HG02610 (cell line): ENCODE measurements around the gene CEMP1.
"Not testable (repeated sequence)": the region's sequence is repeated elsewhere in the genome, so short reads cannot be mapped to it uniquely, and the experiment has no call there.

Source experiments
- ATAC-seq: cut with Tn5 transposase; IDR thresholded peaks from one replicate; pipeline ENCODE4 v1.9.1; 2021; ENCODE audit warnings: mild to moderate bottlenecking, moderate library complexity; ENCODE audit not compliant: unreplicated experiment

Gene CEMP1

DNA sequence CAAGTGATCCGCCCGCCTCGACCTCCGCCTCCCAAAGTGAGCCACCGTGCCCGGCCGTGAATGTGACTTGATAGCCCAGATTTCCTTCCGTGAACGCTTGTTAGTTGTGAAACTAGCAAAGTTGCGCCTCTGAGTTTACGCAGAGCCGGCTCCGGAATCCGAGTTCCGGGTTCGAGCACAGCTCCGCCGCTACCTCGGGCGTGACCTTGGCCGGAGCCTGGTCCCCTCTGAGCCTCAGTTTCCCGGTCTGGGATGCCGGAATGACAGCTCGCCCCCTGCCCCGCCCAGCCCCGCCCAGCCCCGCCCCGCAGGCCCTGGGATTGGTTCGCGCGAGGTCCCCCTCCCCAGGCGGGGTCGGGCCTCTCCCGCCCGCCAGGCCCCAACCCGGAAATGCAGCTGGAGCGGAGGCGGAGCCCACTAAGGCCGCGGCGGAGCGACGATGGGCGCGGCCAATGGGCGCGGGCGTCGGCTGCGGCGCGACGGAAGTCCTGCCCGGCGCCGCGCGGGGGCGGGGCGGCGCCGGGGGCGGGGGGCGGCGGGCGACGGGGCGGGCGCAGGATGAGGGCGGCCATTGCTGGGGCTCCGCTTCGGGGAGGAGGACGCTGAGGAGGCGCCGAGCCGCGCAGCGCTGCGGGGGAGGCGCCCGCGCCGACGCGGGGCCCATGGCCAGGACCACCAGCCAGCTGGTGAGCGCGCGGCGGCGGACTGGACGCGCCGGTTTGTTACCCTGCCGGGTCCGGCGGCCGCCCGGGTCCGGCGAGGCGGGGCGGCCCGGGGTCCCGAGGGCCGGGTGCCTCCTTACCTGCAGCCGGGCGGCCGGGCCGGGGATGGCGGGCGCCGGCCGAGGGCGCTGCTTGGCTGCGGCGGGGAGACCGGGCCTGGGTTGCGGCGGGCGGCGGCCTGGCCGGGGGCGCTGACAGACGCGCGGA, 6.5 kb upstream of the CEMP1 start, which contains the start of gene PDPK1:
Gene PDPK1, plus strand, starts transcription at position 571 of the 929 bp plus-strand sequence. Its CDS starts 92 bp downstream, at position 663.
- peak; percentile 78 for ATAC-seq

DNA sequence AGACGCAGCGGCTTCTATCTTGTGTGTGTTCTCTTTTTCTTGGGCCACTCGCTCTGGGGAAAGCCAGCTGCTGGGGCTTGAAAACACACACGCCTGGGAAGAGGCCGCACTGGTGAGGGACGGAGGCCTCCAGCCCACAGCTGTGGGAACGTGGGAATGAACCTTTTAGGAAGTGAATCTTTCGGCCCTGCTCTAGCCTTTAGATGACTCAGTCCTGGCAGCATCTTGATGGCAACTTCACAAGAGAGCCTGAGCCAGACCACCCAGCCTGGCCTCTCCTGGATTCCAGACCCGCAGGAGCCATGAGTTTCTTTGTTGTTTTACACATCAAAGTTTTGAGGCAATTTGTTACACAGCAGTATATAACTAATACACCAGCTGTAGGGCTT, 4.4 kb upstream of the CEMP1 start:
- no peak for ATAC-seq

DNA sequence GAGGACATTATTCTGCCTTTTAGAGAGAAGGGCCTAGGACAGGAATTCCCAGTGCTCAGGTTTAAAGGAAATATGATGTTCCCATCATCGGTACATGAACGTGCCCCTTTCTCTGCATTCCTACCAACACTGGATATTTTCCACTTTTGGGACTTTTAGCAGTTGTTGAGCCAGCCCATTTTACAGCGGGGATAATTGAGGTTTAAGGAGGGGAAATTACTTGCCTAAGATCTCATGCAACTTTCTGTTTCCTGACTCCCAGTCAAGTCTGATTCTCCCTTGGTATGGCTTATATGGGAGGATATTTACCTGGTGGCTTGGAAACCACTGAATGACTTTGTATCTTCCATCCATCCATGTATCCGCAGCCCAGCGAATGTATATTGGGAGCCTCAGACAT, 3.1 kb upstream of the CEMP1 start:
- ATAC-seq = not testable (repeated sequence)

DNA sequence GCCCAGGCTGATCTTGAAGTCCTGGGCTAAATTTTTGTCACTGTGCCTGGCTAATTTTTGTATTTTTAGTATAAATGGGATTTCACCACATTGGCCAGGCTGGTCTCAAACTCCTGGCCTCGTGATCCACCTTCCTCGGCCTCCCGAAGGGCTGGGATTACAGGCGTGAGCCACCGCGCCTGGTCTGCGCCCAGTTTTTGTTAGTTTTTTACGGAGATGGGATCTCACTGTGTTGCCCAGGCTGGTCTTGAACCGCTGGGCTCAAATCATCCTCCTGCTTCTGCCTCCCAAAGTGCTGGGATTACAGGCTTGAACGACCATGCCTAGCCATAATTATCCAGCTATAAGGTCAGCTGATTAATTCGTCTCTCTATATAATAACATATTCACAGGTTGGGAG, 2.7 kb upstream of the CEMP1 start:
- no peak for ATAC-seq

DNA sequence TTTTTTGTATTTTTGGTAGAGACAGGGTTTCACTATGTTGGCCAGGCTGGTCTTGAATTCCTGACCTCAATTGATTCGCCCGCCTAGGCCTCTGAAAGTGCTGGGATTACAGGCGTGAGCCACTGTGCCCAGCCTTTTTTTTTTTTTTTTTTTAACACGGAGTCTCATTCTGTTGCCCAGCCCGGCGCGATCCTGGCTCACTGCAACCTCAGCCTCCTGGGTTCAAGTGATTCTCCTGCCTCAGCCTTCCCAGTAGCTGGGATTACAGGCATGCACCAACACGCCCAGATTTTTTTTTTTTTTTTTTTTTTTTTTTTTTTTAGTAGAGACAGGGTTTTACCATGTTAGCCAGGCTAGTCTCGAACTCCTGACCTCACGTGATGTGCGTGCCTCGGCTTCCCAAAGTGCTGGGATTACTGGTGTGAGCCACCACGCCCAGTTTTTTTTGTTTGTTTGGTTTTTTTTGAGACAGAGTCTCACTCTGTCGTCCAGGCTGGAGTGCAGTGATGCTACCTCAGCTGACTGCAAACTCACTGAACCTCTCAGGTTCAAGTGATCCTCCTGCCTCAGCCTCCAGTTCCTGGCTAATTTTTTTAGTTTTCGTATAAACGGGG, 2.0 kb upstream of the CEMP1 start:
- ATAC-seq = not testable (repeated sequence)

DNA sequence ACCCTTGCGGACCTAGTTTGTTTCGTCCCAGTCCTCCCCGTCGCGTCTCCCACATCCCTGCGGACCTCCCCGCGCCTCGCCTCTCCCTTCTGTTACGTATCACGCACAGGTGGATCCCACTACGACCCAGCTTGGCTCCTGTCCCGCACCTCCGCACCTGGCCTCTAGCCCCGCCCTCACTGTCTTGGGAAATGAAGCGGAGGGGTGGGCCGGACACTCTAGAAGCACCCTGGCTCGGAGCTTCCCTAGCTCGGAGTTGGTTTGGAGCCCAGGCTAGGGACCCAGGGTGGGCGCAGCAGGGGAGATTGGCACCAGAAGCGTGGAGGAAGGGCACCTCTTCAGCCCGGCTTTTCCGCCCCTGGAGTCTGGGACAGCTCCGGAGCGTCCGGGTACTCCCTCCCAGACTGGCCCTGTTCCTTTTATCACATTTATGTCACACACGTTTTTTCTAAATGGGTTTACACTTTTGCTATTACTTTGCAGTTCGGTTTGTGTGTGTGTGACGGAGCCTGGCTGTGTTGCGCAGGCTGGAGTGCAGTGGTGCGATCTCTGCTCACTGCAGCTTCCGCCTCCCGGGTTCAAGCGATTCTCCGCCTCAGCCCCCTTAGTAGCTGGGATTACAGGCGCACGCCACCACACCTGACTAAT, 1.4 kb upstream of the CEMP1 start:
- no peak for ATAC-seq

DNA sequence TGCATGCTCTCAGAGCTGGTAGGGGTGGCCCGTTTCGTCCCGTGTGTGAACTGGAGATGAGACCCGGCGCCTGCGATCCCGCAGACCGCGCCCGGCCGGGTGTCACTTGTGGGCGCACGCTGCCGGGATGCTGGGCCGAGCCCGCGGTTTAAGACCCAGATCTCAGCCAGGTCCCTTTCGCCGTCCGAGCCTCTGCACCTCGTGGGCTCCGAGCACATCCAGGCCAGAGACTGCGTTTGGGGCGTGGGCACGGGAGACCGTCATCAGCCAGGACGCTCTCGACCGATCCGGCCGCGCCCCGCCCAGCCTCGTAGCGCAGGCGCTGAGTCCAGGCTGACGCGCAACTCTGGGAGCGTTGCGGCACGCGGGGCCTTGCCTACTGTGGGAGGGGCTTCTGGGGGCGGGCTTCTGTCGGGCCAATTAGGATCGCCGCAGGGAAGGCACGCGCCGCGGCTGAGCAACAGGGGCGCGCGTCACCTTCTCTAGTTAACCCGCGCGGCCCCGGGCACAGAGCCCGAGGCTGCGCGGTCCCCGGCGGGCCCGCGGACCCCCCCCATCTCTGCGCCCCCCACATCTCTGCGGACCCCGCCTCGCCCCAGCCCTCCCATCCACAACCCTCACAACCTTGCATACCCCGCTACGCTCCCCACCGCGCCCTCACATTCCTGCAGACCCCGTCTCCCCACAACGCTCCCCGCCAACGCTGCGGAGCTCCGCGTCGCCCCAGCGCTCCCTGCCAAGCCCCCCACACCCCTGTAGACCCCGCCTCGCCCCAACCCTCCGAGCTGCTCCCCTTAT, 687 bp upstream of the CEMP1 start:
- ATAC-seq = peak; percentile 79

DNA sequence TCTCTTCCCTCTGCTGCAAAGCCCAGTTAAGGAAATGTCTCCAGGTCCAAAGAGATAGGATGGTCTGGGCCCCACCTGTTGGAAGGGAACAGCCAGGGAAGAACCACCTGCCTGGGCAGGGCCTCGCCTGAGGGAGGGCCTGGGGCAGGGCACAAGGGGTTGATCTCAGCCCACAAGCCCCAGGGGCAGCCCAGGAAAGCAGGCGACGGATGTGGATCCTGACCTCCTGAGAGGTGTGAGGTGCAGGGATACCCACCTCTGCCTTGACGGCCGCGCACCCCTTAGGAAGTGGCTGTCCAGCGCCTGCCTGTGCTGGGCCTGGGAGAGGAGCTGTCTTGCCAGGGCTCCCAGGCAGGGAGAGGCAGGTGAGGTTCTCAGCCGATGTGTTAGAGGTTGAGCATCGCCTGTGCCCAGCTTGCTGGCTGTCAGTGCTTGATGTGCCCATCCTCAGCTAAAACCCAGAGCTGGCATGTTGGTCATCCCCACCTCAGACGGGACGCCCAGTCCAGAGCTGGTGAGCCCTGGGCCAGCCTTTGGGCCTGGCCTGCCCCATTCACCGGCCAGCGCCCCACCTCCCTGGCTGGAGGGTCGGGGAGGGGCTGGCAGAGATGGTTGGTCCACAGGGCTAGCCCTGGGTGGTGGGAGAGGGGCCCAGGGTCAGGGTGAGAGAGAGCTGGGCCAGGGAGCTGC, 434 bp downstream of the CEMP1 start:
- no peak for ATAC-seq

DNA sequence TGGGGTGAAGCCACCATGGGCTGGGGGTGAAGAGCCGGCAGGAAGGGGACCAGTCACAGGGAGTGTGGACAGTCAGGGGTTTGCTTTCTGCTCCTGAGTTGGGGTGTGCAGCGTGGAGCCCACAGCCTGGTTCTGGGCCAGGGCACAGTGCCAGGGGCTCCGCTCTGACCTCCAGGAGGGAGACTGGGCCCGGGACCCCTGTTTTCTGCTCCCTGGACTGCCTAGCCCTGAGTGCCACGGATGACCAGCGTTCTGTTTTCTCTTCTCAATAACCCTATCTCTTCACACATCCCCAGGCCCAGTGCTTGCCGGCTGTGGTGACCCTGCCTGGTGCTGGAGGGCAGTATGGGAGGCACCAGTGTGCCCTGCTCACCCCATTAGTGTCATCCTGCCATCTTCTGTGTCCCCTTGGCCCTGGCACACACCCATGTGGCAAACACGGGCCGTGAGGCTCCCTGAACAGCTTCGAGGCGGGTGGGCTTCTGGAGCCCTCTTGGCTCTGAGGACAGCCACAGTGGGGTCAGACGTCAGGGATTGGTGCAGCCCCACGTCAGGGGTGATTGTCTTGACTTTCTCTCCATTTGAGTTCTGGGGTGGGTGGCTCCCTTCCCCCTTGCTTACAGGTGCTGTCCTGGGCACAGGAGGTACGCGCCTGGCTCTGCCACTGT, 1.1 kb downstream of the CEMP1 start:
- no peak for ATAC-seq

DNA sequence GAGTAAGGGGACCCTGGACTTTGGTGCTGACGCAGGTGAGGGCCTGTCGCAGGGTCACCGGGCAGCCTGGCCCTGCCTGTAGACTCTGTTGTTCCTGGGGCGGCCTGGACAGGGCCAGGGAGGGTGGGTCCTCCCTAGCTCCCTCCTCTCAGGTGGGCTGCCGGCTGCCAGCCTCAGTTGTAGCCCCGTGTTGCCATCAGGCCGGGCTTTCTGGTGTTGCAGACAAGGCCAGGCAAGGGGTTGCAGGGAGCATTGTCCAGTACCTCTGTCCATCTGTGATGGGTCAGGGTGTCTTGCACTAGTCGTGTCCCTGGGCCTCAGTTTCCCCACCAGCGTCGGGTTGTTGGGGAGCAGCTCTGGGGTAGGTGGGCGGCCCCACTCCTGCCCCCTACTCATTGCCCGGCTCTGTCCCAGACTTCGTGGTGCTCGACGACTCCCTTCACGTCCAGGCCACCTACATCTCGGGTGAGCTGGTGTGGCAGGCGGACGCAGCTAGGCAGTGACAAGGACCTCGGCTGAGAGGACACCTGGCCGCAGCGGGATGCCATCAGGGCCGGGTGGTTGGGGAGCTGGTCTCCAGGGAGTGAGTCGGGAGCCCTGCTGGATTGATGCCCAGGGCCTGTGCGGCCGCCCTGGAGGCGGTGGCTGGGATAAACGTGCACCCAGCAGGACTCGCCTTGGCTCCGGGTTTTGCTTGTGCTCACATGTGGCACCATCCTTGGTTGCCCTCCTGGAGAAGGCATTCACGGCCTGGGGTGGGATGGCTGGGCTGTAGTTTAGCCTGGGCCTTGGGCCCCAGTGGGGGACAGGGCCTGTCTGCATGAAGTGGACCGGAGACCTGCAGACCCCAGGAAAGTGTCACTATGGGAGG, 1.9 kb downstream of the CEMP1 start:
- no peak for ATAC-seq

DNA sequence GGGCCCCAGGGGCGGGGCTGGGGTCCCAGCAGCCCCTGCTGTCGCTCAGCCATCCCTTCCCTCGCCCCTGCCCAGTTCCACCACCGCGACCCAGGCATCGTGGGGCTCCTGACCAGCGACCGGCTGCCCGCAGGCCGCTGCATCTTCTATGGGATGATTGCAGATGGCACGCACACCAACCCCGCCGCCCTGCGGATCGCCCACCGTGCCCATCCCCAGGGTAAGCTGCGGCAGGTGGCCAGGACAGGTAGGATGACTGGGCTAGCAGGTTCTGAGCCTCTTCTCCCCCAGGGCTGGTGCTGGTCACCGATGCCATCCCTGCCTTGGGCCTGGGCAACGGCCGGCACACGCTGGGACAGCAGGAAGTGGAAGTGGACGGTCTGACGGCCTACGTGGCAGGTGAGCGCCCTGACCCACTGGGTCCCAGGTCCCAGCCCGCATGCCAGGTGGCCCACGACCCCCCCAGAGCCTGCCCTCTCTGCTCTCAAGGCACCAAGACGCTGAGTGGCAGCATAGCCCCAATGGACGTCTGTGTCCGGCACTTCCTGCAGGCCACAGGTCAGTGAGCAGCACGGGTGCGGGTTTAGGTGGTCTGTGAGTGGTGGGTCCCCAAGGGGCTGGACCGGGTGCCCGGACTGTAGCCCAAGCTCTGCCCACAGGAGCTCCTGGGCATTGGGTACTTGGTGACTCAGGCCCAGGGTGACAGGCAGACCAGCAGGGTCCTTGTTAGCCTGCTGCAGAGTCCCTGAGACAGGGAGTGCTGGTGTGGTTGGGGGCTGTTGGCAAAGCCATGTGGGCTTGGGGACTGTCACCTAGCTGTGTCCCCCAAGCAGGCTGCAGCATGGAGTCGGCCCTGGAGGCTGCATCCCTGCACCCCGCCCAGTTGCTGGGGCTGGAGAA, 2.8 kb downstream of the CEMP1 start:
- no peak for ATAC-seq

DNA sequence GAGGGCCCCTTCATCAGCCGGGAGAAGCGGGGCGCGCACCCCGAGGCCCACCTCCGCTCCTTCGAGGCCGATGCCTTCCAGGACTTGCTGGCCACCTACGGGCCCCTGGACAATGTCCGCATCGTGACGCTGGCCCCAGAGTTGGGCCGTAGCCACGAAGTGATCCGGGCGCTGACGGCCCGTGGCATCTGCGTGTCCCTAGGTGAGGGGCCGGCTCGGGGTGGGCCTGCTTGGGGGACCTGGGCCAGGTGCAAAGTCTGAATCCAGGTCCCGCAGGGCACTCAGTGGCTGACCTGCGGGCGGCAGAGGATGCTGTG, 3.5 kb downstream of the CEMP1 start:
- ATAC-seq = no peak

DNA sequence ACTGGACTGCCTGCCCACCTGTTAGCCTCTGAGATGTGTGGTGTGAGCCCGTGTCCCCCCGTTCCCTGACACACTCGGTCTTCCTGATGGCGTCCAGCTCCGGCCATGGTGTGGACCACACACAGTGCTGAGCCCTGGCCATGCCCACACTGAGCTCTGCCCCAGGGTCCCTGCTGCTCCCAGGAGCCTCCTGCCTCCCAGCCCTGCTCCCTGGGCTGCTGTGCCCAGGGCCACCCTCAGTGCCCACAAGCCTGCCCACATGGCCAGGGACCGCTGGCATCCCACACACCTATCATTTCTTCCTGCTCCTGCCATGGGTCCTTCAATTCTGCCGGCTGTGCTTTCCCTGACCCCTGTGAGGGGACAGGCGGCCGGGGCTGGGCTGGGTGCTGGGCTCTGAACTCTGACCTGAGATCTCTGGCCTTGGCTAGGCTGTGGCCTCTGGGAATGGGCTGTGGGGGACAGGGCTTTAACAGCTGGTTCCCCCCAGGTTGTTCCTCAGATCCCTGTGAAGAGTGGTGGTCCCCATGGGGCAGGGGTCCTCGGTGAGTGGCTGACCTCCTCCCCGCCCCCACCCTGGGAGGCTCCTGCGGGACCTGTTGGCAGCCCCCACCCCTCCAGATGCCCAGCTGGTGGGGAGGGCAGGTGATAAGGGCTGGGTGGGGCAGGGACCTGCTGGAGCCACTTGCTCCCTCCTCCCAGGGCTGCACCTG, 4.0 kb downstream of the CEMP1 start:
- no peak for ATAC-seq

DNA sequence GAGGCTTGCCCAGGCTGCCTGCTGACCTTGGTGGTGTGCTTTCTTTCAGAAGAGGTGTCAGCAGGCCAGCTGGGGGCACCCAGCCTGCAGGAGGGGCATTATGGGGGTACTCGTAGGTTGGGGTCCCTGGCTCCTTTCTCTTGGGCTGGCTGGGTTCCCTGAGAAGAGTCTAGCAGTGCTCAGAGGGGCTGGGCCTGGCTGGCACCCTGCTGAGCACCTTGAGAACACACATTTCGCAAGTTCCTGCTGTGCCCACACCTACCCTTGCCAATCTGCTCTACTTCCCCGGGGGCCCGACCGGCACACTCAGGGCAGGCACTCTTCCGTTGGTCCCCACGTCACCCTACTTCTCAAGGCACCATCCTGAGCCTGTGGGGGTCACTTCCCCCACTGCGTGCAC, 5.1 kb downstream of the CEMP1 start:
- no peak for ATAC-seq

DNA sequence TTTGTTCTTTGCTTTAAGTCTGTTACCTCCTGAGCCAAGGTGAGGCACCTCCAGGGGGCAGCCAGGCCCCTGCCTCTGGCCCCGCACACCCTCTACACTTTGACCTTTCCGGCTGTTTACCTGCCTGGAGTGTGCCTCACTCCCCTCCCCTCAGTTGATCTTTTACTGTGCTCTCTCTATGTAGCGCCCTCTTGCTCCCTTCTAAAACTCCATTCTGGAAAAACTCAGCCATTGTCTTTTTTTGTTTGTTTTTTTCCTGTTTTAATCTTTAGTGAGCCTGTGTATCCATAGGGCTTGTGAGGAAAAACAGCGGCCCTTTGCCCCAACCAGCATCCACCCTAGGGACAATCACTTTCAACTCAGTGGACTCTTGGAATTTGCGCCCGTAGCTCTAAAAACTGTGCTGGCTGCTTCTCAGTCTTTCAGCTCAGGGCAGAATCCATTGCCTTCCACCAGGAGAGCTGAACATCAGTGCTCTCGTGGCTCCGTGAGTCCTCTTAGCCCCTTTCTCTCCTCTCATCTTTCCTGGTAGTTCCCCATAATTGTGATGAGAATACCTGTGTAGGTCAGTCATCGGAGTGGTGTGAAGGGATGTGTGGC, 6.8 kb downstream of the CEMP1 start:
- no peak for ATAC-seq

DNA sequence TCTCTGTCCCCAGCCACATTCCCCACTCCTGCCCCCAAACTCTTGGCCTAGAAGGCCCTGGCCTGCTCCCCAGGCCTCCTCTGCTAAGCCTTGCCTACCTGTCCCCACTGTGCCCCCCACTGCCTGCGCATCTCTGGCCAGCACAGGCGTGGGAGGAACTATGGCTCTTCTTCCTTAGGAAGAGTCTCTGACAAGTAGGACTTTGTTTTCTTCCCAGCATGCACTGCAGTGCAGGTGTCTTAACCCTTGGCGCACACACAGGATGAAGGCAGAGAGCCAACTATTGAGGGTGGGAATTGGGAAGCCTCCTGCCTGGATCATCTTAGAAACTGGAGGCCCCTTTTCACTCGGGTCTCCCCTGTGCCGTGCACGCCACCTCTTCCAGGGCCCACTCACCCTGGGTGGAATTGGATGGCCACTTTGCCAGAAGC, 7.4 kb downstream of the CEMP1 start:
- no peak for ATAC-seq
